Nephron (organoid): Measurements from ENCODE around the gene LMNB1.

Experiments used
- H3K27ac Mint-ChIP-seq, 3 experiments: 2 replicates each; pipeline ENCODE4 v1.8.0; 2020; ENCODE audit warnings: mixed read lengths in 3 of 3, mild to moderate bottlenecking in 2 of 3, moderate library complexity in 1 of 3
- H3K27me3 Mint-ChIP-seq: 2 replicates; pipeline ENCODE4 v1.8.0; 2021; ENCODE audit warnings: low read depth, mild to moderate bottlenecking, moderate library complexity, mixed read lengths
- H3K36me3 Mint-ChIP-seq: 2 replicates; pipeline ENCODE4 v1.8.0; 2020; ENCODE audit warnings: low read depth, mixed read lengths
- H3K4me1 Mint-ChIP-seq: 2 replicates; pipeline ENCODE4 v1.8.0; 2020; ENCODE audit warnings: mixed read lengths
- H3K4me3 Mint-ChIP-seq, 3 experiments: 2 replicates each; pipeline ENCODE4 v1.8.0; 2020; ENCODE audit warnings: mild to moderate bottlenecking in 3 of 3, mixed read lengths in 3 of 3, moderate library complexity in 2 of 3
- H3K9me3 Mint-ChIP-seq: 2 replicates; pipeline ENCODE4 v1.8.0; 2020; ENCODE audit warnings: mixed read lengths
- CTCF ChIP-seq, 3 experiments: fragments of 200-600 bp; sonication (generic); IDR thresholded peaks; one replicate each; pipeline ENCODE4 v1.5.0; 2021; ENCODE audit warnings: antibody characterized with exemption in 3 of 3; ENCODE audit not compliant: unreplicated experiment in 3 of 3

Gene LMNB1

DNA sequence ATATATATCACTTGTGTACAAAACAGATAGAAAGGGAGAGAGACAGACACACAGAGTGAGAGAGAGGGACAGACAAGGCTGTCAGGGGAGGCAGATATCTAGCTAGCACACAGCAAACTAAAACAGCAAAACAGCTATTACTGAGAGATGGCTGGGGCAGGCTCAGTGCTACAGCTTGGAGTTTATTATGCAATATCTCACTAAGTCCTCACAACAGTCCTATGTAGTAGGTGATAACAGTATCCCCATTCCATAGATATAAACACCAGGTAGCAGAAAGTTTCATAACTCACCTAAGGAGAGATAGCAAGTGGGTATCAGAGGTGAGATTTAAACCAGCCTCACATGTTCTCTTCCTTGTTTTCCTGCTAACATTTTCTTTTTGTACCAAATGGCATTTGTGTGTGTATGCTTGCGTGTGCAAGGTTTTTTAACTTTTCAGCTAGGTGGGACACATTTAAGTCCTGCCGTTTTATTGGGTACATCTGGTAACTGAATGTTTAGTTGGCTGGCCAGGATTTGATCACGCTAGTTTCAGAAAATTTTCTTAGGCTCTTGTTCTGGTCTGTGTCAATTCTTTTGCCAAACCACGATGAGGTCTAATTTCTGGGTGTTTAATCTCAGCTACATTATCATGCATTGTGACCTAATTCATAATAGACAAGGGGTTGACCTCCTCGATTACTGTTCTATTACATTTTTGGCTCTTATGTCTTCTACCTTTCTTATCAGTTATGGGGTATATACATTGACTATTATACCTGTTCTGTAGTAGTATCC lies 105.1 kb downstream of the LMNB1 start:
- no peaks in the 10 kb centered on the region for H3K27me3 Mint-ChIP-seq
- no peaks in the 10 kb centered on the region for H3K9me3 Mint-ChIP-seq
- no peak overlapping the region for H3K4me3 Mint-ChIP-seq
- no peaks in the 10 kb centered on the region for H3K36me3 Mint-ChIP-seq
- no peak overlapping the region for H3K27ac Mint-ChIP-seq
- no peak for TF ChIP-seq CTCF (IDR thresholded peaks at IDR 0.05; ENCODE audit: unreplicated experiment in 3 of 3)
- peaks cover 35% of the 10 kb centered on the region for H3K4me1 Mint-ChIP-seq

- H3K4me3 Mint-ChIP-seq = no peak overlapping the region
- H3K27me3 Mint-ChIP-seq = no peaks in the 10 kb centered on the region
- no peak for TF ChIP-seq CTCF (IDR thresholded peaks at IDR 0.05; ENCODE audit: unreplicated experiment in 3 of 3)
- H3K4me1 Mint-ChIP-seq = peaks cover 26% of the 10 kb centered on the region
- peak overlapping the region; percentile 13 to 51 (median 50) for H3K27ac Mint-ChIP-seq
- no peaks in the 10 kb centered on the region for H3K9me3 Mint-ChIP-seq
- no peaks in the 10 kb centered on the region for H3K36me3 Mint-ChIP-seq
Observed at GRCh38 chr5:126883564-126884245, 106.8 kb downstream of the LMNB1 start.

- TF ChIP-seq CTCF (IDR thresholded peaks at IDR 0.05; ENCODE audit: unreplicated experiment in 3 of 3) = no peak
- Mint-ChIP-seq H3K4me3 (no peak overlapping the region), H3K27me3 (no peaks in the 10 kb centered on the region), H3K4me1 (peaks cover 26% of the 10 kb centered on the region), H3K36me3 (peaks cover 4% of the 10 kb centered on the region), H3K9me3 (peaks cover 4% of the 10 kb centered on the region), H3K27ac (peak overlapping the region; percentile 13 to 51 (median 50))
Observed at GRCh38 chr5:126884269-126884819, 107.4 kb downstream of the LMNB1 start.
